Measurements from ENCODE around the gene SLC45A1.

Gene SLC45A1

DNA sequence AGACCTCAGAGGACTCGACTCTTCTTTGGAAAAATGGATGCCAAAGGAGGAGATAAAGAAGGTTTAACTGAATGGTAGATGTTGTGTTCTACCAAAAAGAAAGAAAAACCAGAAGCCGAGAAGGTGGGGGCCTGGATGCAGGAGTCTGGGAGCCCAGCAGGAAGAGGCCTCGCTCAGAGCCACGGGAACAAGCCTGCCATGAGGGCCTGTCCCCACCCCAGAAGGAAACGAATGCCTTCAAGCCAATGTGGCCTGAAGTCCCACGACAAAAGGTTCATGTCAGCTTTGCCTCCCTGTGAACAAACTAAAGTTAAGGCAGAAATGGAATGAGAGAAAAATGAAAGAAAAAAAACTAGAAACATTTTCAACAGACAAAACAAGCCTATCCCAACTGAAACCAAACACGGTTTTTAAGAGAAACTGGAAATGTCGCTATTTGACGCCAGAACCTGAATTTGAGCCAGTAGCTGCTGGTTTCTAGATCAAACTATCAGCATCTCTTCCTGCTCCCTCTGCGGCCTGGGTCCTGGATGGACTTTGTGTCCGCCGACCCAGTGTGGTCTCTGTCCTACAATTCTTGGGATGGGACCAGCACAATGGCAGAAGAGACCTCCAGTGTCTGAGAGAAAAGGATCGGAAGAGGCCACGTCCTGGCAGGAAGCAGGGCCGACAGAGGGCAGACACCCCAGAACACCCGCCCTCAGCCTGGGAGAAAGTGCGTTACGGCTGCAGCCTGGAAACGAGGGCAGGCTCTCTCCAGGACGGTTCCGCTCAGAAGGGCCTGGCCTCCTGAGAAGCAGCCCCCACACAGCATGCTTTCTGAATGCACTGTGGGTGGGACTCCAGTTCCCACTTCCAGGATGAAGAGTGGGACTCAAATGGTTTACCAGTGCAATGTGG is 35.2 kb downstream of the SLC45A1 start:
- DNase-seq (ENCODE audit: low read depth in 2 of 2), result no peak

DNA sequence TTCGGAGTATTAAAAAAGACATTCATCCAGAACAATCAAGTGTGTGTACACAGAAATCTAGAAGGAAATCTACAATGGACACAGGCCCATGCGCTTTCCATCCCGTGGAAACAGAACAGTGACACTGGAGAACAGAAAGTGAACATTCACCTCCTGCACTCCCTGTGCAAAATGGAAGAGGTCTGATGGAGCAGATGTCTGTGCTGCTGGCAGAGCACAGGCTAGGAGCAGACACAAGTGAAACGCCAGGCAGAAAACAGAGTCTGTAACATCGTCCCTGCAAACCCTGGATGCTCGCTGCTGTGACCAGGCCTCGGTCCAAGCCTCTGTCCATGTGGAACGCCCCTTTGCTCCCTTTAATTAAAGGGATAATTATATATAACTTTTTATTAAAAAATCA is 36.1 kb downstream of the SLC45A1 start:
- DNase-seq (ENCODE audit: low read depth in 2 of 2), result no peak

DNA sequence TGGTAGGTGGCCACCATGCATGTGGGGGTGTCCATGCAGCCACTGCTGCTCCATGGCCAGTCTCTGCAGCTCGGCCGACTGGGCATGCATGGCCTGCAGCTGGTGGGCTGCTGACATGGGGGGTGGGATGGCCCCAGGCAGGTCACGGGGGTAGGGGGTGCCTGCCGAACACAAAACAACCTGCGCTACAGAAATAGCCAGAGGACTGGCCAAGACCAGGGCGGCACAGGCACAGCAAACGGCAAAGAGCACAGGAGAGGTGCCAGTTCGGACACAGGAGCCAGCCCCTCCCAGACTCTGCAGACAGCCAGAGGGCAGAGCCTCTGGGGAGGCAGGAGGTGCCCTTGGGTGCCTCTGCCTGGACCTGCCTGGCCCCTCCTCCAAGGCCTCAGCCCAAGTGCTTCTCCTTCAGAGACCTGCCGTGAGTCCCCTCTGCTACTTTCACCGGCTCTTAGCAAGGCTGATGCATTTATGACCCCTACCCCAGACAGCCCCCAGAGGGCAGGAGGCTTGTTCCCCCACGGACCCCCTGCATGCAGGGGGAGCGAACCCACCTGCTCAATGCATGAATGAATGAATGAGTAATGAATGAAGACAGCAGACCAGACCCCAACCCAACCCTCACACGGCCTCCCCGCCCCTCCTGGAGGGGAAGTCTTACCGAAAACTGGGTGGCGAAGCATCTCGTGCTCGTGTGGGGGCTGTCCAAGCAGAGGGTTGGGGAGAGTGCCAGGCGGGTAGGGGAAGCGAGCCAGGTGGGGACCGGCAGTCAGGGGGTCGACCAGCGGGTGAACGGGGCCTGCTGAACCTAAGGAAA is 37.7 kb downstream of the SLC45A1 start:
- DNase-seq (ENCODE audit: low read depth in 2 of 2), result no peak

DNA sequence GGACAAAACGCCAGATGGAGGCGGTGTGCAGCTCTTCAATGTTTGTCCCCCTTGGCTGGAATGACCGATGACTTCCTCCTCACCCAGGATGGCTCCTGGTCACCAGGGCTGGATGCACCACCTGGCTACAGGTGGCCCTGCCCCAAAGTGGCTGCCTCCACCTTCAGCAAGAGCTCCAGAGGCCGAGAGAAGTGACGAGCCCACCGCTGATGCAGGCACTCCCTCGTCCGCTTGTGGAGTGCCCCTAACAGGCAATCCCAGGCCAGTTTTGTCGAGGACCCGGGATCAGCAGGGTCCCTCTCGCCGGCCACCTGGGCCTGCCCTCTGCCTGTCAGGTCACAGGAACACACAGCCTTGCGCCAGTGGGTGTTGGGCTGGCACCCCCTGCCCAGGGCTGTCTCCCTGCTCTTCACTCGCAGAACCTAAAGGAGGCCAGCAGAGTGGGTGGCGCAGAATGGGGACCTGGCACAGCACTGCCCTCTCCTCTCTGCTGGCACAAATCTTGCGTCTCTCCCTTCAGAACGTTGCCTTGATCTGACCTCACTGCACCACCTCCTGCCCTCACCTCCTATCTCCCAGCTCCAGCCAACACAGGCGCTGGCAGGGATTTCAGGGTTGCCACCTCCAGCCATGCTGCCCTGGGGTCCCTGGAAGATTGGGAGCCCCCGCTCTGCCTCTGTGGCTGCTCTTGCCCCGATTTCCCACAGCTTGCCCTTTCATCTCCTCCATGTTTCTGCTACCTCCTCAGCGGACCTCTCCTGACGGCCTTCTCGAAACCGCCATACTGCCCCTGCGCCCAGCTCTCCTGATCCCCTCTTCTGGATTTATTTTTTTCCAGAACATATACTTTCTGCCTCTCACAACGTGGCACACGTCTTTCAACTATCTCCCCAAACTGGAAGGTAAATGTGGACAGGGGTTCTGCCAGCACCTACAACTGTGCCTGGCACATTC is 38.6 kb downstream of the SLC45A1 start:
- DNase-seq (ENCODE audit: low read depth in 2 of 2), result no peak

DNA sequence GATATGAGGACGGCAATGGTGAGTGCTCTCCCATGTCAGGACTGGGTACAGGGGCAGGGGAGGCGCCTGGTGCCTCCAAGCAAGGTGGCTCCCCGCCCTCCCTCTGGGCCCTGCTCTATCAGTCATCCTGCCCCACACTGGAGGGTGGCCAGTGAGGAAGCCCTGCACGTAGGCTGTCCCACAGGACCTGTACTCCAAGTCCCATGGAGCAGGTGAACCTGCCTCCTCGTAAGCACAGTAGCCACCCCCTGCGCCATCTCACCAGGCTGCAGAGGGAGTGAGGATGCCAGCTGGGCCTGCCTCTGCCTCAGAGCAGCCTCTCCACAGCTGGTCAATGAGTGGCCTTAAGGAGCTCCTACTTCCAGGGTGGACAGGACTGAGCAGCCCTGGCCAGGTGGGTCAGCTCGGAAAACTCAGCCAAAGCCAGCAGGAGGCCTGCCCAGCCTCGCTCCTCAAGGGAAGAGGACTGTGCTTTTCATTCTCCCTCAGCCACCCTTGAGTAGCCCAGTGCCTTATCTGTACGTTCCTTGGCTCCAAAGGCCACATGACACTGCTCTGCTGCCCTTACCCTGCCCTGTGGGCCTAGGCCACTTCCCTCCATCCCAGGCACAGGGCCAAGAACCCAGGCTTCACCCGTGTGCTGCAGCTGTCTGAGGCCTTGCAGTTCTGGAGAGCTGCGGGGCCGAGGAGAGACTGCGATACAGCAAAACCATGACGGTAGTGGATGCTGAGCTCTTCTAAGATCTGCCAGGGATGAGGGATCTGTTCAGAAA is 39.6 kb downstream of the SLC45A1 start:
- DNase-seq (ENCODE audit: low read depth in 2 of 2), result no peak

DNA sequence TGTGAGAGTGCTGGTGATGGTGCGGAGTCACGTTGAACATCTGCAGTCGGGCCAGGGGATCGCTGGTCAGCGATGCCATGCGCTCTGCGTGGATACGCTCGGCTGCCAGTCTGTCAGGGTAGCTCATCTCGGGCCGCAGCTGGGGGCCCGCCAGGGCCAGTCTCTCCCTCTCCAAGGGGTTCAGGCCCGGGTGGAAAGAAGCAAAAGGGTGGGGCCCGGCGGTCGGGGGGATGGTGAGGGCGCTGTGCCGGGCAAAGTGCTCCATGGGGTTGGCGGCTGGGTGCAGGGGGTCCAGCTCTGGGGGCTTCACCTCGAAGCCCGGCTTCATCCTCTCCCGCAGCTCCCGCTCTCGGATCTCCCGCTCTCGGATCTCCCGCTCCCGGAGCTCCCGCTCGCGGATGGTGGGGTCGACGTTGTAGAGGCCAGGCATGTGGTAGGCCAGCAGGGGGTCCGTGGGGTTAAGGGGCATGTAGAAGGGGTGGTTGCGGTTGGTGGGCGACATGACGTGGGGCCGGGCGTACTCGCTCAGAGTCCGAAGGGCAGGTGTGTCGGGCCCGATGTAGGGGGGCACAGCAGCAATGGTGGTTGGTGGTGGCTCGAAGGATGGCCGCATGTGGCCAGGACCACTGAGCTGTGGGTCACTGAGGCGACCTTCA is 40.5 kb downstream of the SLC45A1 start:
- no peak for DNase-seq (ENCODE audit: low read depth in 2 of 2)

DNA sequence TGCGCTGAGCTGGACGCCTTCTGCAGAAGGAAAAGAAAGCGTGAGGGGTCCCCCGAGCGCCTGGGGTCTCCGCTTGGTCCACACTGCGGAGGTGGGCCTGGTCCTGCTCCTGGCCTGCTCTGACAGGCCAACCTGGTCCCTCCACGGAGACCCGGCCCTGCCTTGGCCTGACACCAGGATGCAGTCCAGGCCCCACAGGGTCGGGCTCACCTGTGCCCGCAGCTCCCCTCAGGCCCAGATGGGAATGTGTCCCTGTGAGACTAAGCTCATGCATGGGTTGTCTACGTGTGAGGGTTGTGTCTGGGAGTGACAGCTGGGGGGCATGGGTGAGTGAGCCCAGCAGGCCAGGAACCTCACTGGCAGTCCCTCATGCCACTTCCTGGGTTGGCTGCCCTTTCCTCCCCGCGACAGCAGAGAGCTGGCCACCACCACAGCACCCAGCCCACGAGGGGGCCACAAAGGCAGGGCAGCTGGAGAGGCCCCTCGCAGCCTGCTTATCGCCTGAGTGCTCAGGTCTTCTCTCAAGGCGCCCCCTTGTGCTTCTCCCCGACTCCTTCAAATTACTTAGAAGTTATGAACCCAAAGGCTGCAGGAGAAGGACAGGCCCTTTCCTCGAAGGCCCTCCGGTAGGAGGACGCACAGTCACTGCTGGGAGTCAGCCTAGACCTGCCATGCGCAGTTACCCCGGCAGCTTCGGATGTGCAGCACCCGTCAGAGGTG is 41.1 kb downstream of the SLC45A1 start:
- no peak for DNase-seq (ENCODE audit: low read depth in 2 of 2)

DNA sequence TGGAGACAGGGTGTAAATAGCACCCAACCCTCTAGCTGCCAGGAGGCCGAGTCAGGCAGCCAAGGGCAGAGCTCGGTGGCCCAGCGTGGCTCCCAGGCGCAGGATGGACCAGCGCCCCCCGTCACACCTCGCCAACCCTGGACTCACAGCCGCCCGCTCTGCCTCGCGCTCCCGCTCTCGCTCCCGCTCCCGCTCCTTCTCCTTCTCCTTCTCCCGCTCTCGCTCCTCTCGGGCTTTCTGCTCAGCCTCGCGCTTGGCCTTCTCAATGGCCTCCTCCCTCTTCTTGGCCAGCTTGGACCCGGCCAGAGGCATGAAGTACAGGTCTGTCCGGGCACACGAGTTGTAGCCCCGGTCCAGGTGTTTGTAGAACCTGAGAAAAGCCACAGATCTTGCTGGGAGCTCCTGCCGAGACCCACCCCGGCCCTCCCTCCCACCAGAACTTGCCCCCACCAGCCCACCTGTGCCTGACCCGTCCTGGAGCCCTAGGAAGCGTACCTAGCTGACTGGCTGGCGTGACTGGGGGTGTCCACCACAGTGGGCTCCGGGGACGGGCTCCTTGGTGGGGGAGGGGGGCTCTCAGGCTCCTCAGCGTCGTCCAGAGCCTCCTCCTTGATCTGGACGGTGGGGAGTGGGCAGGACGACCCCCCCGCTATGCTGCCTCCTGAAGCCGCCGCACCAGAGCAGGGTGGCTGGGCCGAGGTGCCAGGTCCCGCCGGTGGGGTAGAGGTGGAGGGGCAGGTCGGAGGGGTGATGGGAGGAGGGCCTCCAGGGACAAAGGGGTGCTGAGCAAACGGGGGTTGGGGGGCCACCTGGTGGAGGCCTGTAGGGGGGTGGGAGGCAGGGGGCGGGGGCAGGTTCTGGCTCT is 41.9 kb downstream of the SLC45A1 start:
- DNase-seq (ENCODE audit: low read depth in 2 of 2), result no peak

DNA sequence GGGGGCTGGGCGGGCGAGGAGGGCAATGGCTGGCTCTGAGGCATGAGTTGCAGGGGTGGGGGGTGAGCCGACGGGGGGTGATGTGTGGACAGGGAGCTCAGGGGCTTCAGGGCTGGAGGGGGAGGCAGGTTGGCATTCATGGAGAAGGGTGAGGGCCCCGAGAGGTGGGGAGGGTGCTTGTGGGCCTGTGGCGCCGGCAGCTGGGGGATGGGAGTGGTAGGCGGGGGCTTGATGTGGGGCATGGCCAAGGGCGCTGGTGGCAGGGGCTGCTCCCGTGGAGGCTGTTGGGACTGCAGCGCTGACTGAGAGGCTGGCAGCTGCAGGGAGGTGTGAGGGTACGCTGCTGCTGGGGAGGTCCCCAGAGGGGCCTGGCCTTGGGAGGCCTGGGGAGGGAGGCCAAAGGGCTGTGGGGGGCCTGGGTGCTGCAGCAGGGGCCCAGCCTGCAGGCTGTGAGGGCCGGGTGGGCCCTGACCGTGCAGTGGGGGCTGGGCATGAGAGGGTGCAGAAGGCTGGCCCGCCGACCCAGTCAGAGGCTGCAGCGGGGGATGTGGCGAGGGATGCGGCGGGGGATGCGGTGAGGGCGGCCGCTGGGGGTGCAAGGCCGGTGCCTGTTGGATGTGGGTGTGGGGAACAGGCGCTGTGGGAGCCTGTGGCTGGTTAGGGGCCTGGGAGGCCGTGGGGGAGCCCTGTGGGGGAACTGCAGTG is 42.7 kb downstream of the SLC45A1 start:
- no peak for DNase-seq (ENCODE audit: low read depth in 2 of 2)

DNA sequence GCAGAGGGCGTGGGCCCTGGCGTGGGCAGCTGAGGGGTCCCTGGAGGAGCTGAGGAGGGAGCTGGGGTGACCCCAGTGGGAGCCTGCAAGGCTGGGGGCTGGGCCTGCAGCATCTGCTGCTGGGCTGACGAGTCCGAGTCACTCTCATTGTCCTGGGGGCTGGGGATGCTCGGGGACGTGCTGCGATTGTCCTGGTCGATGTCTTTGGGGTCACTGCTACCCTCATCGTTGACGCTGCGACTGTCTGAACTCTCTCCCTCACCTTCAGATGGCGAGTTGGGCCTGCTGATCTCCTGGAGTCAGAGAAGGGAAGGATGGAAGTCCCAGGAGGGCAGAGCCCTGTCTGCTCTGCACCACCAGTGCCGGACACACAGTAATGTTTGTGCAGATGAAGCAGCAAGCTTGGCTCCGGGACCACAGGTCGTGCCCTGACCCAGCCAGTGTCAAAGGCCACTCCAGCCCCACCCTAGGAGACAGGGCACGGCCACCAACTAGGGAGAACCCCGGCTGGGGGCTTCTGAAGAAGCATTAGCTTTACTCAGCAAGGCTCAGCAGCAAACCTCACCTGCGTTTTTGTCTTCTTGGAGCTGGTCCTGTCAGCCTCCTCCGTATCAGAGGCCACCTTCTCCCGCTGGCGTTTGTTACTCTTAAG is 43.4 kb downstream of the SLC45A1 start:
- DNase-seq (ENCODE audit: low read depth in 2 of 2), result no peak

DNA sequence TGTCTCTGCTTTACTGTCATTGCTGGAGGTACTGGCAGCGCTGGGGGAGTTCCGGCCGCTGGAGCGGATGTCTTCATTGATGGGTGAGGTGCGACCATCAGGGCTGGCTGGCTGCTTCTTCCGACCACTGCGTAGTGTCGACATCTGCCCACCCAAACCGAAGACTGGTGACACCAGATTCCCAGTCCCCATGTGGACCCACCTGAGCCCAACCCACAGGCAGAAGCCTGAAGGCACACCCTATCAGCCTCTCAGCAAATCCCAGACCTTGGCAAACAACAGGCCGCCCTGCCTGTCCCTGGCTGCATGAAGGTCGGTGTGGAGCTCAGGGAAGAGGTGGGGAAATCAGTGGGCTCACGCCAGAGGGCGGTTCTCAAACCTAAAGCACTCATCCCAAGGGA is 44.8 kb downstream of the SLC45A1 start:
- DNase-seq (ENCODE audit: low read depth in 2 of 2), result no peak

DNA sequence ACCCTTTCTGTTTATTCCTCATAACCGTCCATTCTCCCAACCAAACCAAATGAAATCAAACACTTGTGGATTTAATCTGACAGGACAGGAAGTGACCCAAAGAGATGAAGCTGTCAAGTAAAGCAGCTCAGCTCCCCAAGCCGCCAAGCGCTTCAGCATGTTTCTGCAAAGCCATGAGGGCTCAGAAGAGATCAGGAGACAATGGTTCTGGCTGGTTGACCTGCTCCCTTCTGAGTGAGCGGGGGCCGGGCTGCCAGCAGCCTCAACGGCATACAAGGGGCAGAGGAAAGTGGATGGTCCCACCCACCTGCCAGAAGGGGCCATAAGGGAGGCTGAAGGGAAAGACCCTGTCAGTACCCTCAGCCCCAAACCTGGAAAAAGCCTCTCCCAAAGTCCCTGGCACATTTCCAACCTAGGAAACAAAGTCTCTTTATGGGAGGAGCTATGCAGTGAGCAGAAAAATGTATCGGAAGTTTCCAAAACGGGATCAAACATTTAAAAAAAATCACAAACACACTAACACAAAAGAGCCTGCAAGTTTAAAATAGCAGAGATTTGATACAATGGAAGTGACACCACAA is 45.4 kb downstream of the SLC45A1 start:
- DNase-seq (ENCODE audit: low read depth in 2 of 2), result no peak

DNA sequence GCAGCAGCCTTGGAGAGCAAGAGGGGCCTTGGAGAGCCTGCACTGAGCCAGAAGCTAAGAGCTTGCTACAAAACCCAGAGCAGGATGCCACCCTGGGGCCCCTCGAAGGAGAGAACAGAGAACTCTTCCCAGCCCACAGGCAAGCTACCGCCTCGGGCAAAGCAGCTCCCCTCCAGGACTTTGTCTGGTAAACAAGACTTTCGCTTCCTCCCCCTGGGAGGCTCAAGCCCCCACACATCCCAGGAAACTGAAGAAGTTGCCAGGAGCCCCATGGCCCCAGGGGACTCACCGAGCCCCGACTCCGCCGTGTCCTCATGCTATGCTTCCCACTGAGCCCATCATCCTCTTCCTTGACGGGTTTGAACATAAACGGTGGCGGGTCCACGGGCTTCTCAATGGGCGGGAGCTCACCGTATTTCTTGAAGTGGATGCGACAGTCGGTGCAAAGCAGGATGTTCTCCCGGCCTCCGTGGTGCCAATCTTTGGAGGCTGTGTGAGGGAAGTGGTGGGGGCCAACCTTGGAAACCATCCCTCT is 45.9 kb downstream of the SLC45A1 start:
- DNase-seq (ENCODE audit: low read depth in 2 of 2), result no peak

DNA sequence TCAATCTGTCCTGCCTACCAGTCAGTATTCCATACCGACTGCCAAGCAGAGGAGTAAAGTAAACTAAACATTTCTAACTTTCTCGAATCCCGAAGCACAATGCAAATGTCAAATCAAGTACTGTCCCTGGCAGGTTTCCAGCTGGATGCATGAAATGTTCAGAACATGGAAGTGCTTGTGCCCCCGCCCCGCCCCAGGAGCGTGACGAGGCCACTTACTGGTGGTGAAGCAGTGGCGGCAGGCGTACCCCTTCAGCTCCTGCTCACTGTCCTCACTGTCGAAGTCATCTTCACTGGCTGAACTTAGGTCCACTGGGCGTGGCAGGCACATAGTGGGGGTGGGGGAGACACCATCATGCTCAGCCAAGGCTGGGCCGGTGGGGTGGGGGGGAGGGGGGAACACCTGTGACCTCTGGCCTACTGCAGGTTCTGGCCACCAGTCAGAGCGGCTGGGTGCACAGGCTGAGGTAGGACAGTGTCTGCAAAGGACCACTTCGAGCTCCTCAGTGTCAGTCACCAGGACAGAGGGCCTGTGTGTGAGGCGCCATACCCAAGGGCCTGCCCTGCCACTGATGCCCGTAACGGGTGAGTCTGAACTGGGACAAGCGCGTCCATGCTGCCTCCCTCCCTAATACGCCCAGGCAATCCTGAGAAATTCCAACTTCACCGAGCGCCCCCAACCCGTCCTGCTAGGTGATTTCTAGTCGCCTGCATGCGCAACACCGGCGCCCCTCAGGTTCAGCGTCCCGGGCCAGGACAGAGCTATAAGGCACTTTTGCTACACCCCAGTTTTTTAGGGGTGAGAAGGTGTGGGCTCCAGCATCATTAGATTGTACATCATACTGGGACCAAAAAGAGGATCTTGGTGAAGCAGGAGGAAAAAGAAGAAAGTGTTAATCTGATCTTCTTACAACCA is 46.9 kb downstream of the SLC45A1 start:
- DNase-seq (ENCODE audit: low read depth in 2 of 2), result no peak

DNA sequence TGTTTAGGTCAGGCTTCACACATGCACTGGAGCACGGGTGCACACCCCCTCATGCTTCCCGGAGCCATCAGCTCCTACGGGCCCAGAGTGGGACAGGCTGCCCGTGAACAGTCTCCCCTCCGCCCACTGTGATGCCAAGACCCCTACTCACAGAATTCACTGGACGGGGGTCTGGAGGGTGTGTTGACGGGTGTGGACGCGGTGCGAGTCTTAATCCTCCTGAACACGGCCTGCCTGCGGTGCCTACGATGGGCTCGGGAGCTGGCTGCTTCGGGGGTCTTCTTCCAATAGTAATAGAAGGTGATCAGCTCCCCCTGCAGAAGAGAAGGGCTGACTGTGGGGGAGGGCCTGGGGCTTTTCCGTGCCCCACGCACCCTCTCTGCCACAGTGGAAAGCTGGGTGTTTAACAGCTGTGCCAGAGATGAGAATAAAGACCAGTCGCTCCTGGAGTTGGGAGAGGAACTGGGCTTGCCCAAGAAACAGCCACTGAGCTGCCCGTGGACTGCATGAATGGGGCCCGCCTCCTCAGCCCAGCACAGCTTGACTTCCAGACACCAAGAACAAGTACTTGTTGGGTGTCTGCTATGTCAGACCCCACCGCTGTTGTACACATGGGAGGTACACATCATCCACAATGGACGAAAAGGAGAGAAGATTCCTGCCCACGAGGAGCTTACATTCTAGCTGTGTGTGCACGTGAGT is 47.9 kb downstream of the SLC45A1 start:
- no peak for DNase-seq (ENCODE audit: low read depth in 2 of 2)
